Fibroblast of gingiva (primary cell): ENCODE data around the gene FGF3.
"Not testable (repeated sequence)": the region's sequence is repeated elsewhere in the genome, so short reads cannot be mapped to it uniquely, and the experiment has no call there.

ENCODE experiments used
- DNase-seq: peaks from one replicate; pipeline ENCODE4 v3.0.0-alpha.2; 2011; ENCODE audit warnings: low read depth

The FGF3 gene

GRCh38 chr11:69770540-69770939 is 48.7 kb downstream of the FGF3 start:
- DNase-seq: no peak

- no peak for DNase-seq
Observed at GRCh38 chr11:69765498-69765995, 53.7 kb downstream of the FGF3 start.

GRCh38 chr11:69764918-69765317 is 54.3 kb downstream of the FGF3 start:
- not testable (repeated sequence) for DNase-seq

- DNase-seq: no peak
Observed at GRCh38 chr11:69760319-69760718, 58.9 kb downstream of the FGF3 start.
